Activated CD8-positive, alpha-beta memory T cell treated with anti-CD3 and anti-CD28 coated beads for 24 hours (primary cell): Measurements from ENCODE around the gene MAML1.

Source experiments
- DNase-seq: peaks from one replicate; pipeline ENCODE4 v3.0.0-alpha.2; 2020

MAML1 gene

DNA sequence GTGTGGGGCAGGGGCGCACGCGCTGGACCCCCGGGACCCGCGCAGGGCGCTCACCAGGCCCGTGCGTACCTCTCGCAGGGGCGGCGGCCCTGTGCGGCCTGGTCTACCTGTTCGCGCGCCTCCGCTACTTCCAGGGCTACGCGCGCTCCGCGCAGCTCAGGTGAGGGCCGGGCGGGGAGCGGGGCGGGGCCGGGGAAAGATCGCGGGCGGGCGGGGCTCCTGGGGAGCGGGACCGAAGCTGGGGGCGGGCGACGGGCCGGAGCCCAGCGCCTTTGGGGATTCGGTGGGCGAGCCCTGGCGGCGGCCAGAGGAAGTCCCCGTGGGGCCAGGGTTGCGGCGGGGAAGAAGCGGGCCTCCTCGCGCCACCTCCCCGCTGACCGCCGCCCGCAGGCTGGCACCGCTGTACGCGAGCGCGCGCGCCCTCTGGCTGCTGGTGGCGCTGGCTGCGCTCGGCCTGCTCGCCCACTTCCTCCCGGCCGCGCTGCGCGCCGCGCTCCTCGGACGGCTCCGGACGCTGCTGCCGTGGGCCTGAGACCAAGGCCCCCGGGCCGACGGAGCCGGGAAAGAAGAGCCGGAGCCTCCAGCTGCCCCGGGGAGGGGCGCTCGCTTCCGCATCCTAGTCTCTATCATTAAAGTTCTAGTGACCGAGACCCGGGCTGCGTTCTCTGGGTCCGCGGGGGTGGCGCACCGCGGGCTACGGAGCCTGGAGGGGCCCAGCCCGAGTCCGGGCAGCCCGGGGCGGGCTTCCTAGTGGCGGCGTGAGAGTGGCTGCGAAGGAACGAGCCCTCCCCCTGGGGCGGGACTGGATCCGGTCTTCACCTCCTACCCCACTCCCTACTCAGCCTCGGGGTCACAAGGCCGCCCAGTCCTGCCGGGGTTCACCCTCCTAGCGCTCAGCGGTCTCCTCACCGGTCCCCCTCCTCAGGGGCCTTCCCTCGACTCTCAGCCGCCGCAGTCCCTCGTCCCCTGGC lies 63.5 kb downstream of the MAML1 start:
- peak; percentile 85 for DNase-seq

DNA sequence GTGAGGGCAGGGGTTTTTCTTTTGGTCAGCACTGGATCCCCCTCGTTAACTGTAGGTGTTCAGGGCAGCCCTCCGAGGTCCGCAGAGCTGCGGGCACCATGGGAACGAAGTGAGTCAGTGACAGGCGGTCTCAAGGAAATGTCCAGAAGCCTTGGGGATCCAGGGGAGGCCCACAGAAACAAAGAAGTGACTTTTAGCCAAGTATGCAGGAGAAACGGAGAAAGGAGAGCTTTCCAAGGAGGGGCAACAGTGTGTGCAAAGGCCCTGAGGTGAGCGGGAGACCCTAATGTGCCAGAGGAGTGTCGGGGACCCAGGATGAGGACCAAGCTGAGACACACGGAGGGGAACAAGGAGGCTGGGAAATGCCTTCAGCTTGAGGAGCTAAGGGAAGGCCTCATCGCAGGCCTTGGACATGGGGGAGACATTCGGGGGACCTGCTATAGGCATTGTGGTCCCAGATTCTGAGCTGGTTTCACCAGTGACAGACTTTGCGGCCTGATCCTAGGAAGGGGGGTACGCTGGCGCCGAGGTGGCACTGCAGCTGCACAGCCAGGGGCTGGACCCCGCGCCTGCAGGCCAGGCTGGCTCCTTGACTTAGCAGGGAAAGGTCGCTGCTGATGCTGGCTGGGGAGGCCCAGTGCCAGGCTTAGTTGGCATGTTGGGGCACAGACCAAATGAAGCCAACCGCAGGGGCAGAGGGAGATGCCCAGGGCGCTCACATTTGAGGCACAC lies 64.4 kb downstream of the MAML1 start:
- DNase-seq: no peak

DNA sequence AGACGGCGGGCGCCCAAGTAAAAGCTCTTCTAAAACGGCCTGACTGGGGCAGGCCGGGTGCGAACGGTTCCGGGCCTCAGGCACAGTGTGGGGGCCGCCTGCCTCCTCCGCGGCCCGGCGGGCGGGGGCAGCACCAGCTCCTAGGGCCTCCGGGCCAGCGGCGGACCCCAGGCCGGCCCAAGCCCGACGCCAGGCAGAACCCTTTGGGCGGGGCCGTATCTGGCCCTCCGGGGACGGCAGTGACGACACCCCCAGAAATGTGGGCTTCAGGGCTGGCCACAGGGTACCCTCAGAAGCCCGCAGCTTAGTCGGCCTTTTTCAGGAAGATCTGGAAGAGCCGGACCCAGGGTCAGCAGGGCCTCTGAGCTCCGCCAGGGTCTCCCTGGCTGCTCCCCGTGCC lies 65.1 kb downstream of the MAML1 start:
- no peak for DNase-seq

DNA sequence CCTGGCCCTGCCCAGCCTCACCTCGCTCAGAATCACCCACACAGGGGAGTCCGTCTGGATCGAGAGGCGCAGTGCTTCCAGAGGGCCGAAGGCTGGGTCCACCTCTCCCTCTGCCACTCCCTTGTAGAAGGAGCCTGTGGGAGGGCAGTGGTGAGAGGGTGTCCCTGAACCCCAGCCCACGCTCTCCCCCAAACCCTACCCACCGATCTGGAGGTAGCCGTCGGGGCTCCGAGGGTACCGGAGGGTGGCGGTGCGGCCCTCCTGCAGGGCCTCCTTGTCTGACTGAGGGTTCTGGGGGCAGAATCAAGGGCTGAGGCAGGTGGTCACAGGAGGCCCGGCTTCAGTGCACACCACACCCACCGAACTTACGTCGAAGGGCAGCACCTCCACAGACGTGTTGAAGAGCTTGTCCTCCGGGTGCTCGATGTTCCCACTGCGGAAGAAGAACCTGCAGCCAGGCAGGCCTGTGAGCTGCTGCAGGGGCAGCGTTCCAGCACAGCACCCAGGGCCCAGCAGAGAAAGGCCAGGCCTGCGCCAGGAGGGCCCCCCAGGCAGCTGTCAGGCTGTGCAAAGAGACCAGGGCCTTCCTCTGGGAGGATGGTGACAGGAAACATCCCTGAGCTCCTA lies 65.6 kb downstream of the MAML1 start:
- DNase-seq: no peak

DNA sequence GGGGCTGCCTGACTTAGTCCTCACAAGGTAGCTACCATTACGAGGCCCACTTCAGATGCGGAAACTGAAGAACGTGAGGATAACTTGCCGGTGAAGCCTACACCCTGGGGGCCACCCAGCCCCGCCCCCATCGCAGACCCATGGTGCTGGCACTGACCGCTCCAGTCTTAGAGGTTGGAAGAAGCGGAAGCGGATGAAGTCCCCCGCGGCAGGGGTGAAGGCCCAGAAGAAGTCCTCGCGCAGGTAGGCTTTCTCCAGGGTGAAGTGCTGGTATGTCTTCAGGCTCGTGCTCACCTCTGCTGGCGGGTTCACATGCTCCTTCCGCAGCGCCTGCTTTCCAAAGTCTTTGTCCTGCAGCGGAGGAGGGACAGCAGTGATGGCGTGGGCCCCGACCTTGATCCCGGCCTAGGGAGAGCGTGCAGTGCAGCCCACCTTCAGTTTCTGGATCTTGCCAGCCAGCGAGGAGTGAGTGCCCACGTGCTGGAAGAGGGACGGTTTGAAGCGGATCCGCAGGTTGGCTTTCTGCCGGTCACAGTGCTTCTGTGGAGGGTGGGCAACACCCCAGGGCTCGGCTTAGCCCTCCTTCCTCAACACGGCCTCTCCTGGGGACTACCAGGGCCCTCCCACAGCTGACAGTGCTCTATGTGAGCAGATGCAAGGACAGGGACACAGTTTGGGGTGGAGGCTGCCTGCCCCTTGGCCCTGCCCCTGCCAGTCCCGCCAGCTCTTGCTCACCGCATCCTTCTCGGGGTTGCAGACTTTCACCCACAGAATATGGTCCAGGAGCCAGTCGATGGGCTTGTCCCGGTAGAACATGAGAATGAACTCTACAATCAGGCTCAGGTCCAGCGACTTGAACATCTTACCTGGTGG lies 66.4 kb downstream of the MAML1 start:
- DNase-seq: no peak

DNA sequence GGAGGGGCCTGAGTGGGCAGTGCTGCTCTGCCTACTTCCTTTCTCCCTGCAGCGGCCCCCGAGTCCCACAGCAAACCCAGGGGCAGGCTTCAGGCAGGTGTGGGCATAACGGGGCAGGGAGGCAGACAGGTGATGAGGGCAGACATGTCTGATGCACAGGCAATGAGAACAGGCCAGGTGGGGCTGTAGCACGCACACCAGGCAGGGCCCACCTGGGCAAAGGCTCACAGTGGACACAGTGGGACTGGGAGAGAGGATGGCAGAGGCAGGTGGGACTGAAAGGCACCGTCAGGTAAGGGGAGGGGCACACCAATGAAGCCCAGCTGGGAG lies 67.0 kb downstream of the MAML1 start:
- no peak for DNase-seq

DNA sequence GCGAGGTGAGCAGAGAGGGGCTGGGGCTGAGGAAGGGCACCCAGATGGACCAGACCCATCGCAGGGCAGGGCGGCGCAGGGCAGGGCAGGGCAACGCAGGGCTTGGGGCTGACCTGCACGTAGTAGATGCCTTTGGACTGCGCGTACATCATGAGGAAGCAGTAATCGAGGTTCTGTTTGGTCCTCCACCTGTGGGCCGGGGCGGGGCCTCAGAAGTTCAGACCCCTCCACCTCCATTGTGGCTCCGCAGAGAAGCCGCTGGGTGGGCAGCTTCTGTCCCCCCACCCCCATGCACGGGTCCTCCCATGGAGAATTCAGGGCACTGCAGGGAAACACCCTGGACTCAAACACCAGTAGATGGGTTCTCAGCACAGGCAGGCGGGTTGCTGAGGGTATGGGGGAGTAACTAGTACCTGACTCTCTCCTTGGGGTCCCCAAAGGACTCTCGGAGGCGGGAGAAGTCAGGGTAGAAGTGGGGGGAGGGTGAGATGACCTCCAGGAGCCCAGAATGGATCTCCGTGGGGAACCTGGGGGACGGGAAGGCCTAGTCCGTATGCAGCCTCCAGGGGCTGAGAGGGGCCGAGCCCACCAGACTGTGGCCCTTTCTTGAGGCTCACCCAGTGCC lies 67.6 kb downstream of the MAML1 start:
- DNase-seq: no peak

DNA sequence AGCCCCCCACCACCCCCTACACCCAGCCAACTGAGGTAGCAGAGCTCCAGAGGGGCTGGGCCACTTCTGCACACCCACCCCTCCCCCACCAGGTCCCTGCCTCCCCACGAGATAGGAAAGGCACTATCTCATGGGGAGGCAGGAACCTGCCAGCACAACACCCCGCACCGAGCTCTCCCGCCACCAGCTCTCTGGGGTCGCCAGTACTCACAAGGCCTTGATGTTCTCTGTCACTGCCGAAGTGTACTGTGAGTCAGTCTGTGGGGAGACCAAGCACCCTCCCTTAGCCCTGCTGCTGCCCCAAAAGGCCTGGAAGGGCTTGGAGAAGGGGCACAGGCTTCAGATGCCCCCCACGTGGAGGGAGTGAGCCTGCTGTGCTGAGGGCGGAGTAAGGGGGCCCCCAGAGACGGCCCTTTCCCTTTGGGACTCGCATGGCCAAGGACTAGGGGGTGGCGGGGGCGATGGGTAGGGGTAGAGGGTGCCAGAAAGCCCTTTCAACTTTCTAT lies 68.1 kb downstream of the MAML1 start:
- no peak for DNase-seq

DNA sequence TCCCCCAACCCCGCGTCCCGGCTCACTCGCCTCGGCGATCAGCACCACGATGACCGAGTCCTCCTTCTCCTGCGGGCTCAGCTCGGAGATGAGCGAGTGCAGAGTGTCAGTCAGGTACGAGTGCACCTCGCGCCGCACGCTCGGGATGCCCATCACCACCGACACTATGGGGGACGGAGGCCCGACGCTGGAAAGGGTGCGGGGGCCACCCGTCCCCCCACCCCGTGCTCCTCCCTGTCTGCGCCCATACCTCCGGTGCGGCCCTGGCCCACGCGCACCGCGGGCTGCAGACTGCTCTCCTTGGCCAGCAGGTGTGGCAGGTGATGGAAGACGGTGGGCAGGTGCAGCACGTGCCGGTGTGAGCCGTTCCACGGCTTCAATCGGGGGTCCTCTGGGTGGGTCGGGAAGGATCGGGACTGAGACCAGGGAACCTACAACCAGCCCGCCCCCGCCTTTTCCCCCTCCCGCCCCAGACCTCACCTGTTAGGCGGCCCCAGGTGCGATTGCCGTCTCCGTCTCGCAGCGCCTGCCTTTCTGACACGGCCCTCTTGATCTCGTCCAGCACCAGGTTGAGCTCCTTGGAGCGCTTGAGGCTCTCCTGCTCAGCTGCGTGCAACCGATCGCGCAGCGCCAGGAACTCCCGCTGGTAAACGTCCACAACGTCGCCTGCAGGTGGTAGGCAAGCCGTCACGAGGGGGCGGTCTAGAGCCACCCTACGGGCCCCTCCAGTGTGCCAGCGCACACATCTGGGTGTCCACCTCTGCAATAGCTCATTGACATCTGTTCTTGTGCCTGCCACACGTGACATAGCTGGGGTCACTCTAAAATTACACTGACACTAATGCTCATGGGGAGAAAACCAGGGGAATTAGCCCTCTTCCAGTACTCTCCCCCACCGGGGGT lies 68.9 kb downstream of the MAML1 start:
- peak; percentile 92 for DNase-seq

DNA sequence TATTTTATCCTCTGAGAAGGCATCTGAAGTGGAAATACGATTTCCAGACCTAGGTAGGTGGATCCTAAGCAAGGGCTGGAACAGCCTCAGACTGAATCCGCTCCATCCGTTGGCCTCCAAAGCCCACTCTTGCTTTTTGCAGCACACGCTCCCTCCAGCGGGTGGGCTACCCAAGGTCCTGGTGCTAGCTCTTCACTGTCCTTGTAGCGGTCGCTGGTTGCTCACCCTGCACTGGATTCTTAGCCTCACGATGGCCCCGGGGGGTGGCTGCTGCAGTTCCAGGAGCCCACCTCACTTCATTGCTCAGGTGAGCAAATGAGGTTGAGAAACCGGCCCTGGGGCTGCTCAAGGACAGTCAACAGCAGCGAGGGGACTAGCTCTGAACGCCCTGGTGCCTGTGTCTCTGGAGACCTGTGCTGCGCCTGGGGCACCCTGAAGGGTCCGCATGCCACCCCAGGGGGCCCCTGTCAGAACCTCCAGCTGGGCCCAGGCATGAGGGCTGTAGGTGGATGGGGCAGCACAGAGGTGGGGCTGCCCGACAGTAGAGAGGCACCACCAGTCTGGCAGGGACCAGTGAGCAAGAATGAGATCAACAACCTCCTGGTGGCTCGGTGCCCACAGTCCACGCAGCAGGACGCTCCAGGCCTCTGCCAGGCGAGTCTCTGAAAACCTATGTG lies 69.7 kb downstream of the MAML1 start:
- DNase-seq: no peak

DNA sequence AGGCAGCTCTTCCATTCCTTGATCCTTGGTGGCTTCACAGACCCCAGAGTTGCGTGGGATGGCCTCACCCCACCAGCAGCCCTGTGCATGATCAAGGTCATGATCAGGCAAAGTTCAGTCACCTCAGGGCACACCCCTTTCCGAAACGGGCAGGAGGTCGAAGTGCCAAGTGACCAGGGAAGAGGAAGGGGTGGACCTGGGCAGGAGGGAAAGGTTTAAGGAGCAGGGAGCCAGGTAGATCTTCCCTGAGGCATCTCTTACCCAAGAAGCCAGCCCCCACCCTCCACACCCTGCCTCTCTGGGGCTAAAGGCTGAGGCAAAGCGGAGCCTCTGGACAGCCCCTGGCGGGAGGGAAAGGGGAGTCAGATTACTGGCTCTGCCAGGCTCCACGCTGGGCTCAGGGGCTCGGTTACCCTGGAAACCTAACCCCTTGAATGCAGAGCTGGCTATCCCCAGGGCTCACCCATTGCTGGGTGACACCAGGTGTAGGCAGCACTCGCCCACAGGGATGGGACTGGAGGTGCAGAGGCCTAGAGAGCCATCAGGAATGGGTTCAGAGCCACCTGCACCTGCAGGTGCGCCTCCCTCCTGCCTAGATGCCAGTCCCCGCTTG lies 70.4 kb downstream of the MAML1 start:
- DNase-seq: no peak

DNA sequence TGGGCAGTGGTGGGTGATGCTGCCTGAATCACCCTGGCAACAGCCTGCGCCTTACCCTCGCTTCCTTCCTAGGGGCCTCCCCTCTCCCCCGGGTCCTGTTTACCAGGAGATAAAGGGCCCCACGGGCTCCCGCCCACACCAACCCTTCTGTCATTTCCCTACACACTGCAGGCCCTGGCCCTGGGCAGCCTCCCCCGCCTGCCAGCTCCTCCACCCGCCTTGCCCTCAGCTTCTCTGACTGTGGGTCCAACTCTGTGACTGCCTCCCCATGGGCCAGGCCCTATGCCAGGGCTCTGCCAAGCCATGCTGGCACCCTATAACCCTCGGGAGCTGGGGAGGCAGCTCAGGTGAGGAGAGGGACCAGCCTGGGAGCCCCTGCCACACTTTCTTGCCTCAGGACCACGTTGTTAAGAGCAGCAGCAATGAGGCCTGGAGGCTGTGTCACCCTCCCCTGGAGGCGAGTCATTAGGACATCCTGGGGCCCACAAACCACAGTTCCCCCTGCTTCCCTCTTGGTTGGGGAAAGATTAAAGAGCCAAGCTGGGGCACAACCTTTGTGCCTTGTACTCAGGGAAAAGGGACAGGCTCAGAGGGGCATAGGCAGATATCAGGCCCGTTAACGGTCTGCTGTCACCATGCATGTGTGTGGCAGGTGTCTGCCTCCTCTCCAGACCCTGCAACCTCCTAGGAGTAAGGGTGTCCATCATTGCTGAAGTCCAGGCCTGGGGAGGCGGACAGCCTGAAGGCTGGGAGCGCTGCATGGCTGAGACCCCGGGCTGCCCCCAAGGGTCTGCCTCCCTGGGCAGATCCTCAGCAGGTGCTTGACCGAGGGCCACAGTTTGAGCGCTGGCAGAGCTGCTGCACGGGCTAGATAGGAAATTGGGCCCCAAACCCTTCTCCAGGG lies 71.3 kb downstream of the MAML1 start:
- DNase-seq: peak; percentile 81

DNA sequence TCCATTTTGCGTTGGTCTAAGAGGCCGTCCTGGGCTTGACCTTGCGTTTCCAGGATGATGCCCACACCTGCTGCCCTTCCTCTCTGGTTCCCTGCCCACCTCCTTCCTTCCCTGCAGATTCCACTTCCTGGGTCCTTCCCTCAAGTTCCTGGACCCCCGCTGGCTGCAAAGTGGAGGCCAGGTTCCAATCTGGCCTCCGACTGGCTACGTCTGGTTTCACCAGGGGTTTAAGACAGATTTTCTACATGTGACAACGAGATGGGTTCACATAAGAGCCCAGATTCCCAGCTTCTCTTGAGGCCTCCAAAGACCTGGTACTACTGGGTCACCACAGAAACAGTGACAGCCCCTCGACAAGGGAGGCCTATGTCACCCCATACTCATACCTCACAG lies 71.9 kb downstream of the MAML1 start:
- no peak for DNase-seq

DNA sequence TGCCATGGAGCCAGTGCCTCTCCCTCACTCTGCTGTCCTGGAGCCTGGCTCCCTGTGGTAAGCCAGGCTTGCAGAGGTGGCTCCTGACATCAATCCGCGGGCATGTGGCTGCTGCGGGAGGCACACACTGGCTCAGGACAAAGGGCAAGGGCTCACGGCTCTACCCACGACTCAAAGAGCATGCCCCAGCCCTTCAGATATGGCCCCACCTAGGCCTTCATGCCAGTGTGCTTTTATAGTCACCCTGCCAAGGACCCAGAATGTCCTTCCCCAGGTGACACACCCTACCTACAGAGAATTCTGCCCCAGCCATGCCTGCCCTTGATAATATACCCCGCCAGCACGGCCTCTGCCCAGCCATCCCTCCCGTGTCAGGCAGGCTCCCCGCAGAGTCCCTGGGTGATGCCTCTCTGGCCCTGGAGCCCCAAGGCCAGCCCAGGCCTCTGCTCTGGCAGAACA lies 72.5 kb downstream of the MAML1 start:
- DNase-seq: no peak

DNA sequence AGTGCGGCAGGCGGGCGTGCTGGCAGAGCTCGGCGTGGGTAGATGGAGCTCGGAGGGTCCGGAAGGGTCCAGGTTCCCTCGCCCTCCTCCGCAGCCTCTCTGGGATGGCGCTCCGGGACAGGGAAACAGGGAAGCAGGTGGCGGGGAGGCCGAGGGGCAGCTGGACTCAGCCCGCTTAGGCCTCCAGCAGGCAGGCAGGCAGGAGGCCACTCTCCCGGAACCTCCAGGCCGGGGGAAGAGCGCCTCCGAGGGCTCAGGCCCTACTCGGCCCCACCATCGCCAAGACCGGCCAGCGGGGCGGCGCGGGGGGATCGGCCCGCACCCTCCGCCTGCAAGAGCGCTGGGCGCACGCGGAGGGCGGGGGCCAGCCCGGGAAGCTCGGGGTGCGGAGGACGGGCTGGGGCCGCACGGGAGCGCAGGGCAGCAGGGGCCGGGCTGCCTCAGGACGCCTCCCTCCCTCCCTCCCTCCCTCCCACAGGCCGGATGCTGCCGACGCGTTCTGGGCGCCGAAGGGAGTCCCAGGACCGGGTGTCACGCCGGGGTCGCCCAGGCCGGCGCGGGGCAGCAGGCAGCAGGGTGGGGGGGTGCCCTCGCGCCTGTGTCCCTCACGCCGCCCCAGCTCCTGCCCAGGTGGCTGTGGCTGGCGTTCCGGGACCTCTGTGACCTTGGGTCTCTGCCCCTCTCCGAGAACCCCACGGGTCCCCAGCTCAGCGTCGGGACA lies 73.1 kb downstream of the MAML1 start:
- DNase-seq: peak; percentile 74

DNA sequence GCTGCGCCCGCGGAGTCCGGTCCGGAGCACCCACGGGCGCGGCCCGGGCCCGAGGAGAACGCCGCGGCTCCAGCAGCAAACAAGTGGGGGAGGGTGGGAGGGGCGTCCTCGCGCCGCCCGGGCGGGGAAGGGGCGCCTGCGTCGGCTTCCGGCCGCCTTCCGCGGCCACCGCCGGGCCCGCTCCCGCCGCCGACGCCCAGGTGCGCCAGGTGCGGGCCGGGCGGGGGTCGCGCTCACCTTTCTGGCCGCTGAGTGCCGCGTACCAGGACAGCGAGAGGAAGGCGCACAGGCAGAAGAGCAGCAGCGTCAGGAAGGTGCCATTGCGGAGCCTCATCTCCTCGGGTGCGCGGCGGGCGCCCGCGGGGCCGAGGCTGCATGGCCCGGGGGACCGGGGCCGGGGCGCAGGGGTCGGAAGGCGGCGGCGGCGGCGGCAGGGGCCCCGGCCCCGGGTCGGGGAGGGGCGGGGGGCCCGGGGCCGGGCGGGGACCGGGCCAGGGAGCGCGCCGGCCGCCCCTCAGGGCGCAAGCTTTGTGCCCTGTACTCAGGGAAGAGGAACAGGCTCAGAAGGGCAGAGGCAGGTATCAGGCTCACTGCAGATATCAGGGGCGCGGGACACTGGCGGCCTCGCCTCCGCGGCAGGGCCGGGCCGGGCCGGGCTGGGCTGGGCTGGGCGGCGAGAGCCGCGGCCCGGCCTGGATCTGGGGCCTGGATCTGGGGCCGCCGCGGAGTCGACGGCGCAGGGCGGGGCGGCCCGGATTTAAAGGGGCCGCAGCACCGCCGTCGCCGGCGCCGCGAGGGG lies 73.8 kb downstream of the MAML1 start, which contains the start of gene MGAT4B:
MGAT4B (minus strand) TSS at position 617 of the 799 bp plus-strand sequence; CDS start at position 334, 283 bp downstream.
- DNase-seq: peak; percentile 84
